ENCODE measurements around the gene OR1B1.
"Not testable (repeated sequence)": the region's sequence is repeated elsewhere in the genome, so short reads cannot be mapped to it uniquely, and the experiment has no call there.

Gene OR1B1

DNA sequence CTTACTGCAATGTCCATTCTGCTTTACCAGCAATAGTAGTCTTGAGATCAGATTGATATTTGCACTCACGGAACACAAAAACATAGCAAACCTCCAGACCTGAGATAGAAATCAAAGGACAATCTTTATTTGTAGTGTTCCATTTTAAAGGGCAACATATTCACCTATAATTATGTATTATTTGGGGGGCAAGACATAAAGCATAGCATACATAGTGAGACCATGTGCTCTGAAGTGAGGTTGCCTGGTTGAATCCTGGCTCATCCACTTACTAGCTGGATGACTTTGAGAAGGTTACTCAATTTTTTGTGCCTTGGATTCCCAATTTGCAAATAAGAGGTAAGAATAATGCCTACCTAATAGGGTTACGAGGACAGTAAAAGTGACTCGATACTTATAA lies at the start of gene OR1B1:
Gene OR1B1, minus strand, starts transcription at position 101 of the 400 bp plus-strand sequence.
- DNase-seq (no peak), ATAC-seq (no peak)

DNA sequence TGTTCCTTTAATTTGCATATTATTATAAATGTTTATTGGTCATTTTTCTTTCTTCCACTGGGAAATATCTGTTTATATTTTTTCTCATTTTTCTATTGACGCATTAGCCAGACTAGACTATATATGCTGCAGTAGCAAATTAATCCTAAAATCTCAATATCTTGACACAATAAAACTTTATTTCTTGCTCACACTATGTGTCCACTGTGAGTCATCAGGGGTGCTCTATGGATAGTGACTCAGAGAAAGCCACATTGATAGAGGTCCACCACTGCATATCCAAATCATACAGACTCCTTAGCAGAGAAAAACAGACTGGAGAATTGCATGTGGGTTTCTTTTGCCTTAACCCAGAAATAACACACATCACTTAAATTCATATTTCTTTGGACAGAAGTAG lies 38.3 kb upstream of the OR1B1 start:
- ATAC-seq = no peak

DNA sequence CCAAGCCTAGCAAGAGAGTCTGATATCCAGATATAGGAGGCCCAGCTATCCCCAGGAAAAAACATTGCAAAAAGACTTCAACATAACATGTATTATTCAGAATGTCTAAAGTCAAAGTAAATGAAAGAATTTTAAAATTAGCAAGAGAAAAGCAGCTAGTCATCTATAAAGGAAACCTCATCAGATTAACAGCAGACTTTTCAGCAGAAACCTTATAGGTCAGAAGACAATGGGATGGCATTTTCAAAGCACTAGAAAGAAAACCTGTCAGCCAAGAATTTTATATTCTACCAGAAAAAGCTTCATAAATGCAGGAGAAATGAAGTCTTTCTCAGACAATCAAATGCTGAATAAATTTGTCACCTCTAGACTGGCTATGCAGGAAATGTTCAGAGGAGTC lies 27.4 kb upstream of the OR1B1 start:
- ATAC-seq = no peak
- no peak for DNase-seq

More for the DNA sequence above, 38.3 kb upstream of the OR1B1 start:
- no peak for DNase-seq

DNA sequence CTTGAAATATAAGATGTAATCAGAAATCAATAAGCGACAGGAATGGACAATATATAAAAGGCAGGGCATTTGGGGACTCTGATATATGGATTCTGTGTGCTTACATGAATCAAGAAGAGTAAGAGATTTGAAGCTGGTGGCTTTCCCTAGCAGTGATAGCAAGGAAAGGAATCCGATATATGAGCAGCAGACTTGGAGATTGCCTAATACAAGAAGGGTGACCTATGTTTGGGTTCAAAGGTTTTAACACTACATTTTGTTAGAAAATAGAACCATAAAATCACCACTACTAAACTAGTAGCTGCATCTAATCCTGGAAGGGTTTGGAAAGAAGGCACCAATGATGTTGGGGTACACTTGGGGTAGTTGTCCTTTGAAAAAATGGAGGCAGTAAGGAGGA lies 15.1 kb upstream of the OR1B1 start:
- DNase-seq (no peak), ATAC-seq (no peak)

DNA sequence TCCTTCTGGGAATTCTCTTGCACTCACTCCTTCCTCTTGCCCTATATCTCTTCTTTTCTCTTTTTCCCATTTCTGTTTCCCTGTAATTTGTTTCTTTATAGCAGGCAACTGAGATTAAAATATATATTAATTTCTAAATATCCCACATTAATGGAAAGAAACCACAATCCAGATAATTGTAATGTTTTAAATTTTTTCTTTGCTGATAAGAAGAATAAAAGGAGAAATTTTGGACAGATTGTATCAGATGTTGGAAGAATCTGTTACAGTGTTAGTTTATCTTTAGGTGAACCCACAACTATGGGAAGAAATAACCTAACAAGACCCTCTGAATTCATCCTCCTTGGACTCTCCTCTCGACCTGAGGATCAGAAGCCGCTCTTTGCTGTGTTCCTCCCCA lies 4.0 kb upstream of the OR1B1 start, which contains the start of gene OR1L1:
Gene OR1L1, plus strand, starts transcription at position 301 of the 400 bp plus-strand sequence. Its CDS starts 0 bp downstream, at position 301.
- DNase-seq (no peak), ATAC-seq (no peak)

DNA sequence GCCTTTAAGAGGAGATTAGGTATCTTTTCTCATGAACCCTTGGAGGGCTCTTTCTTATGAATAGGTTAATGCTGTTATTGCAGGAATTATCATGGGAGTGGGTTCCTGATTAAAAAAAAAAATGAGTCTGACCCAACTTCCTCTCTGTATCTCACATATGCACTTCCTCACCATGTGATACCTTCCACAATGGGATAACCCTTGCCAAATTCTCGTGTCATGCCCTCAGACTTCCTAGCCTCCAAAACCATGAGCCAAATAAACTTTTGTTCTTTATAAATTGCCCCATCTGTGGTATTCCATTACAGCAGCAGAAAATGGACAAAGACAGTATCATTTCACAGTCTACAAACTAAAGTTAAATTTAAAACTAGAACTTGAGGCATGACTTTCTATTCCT lies 1.0 kb downstream of the OR1B1 start:
- ATAC-seq (no peak), DNase-seq (no peak)

DNA sequence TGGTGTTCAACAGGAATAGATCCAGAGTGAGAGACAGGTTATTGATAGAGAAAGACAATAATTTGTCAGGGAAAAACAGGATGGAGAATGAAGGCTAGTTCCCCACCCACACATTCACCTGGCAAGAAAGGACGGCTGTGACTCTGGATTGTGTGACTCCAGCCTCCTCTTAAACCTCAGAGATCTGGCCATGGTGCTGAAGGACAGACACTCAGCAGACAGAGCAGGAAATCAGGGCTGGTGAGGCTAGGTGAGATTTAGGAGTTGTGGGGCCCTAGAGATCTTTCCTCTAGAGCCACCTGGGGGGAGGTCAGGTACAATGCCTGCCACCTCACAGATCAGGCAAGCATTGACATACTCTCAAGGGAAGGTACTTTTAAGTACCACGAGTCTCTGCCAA lies 15.2 kb downstream of the OR1B1 start:
- ATAC-seq (no peak), DNase-seq (peak; percentile 5)

DNA sequence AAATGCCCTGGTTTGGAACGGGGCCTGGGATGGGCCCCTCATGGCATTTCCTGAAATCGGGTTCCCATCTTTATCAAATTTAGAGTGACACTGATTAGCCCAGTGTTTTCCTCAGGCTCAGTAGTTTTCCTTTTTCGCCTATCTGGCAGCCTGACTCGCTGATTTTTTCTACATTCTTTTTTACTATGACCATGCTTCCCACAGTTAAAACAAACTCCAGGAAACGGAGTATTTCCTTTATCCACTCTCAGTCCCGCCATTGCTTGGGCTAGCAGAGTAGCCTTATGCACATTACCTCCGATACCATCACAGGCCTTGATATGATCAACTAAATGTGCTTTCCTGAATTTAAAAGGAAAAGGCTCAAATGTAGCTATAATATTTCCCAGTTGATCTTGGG lies 37.4 kb downstream of the OR1B1 start:
- ATAC-seq (no peak), DNase-seq (no peak)

DNA sequence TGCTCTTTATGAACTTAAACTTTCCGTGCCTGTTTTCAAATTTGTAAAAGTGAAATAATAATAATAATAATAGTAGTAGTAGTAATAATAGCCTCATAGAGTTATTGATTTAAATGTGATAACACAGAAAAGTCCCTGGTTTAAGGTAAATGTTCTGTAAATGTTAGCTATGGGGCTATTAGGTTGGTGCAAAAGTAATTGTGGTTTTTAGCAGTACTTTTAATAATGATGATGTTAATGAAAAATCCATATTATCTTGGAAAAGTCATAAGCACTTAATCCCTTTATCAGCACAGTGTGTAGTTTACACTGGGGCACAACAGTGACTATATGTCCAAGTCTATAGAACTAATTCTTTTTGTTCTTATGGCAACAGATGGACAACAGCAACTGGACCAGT lies 43.1 kb downstream of the OR1B1 start, which contains the start of gene OR1Q1:
Gene OR1Q1, plus strand, starts transcription at position 377 of the 400 bp plus-strand sequence. Its CDS starts 0 bp downstream, at position 377.
- ATAC-seq (no peak), DNase-seq (no peak)

DNA sequence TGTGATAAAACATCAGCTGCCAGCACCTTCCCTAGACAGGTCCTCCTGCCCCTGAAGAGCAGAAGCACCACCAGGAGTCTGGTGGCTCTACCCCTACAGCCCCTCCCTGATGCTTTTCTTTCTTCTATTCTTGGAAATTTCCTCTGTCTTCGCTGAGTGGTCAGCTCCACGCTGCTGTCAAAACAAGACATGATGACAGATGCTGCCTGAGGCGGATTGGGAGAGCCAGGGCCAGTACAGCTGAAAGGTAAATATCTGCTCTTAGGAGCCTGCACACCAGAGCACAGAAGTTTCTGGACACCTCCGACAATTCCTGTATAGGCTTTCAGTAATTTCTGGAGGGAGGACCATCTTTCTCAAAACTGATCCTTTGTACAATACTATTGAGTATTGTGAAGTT lies 47.6 kb downstream of the OR1B1 start:
- ATAC-seq = no peak

DNA sequence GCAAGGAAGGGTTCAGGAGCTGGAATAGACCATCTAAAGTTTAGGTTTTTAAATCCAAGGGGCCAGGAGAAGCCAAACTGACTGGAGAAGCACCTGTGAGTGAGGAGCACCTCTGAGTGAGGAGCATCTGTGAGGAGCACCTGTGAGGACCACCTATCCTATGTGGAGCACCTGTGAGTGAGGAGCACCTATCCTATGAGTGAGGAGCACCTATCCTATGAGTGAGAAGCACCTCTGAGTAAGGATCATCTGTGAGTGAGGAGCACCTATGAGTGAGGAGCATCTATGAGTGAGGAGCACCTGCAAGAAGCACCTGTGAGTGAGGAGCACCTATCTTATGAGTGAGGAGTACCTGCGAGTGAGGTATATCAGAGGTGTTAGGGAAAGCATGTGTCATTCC lies 50.8 kb downstream of the OR1B1 start:
- no peak for DNase-seq
- no peak for ATAC-seq

More for the DNA sequence above, 47.6 kb downstream of the OR1B1 start:
- no peak for DNase-seq

DNA sequence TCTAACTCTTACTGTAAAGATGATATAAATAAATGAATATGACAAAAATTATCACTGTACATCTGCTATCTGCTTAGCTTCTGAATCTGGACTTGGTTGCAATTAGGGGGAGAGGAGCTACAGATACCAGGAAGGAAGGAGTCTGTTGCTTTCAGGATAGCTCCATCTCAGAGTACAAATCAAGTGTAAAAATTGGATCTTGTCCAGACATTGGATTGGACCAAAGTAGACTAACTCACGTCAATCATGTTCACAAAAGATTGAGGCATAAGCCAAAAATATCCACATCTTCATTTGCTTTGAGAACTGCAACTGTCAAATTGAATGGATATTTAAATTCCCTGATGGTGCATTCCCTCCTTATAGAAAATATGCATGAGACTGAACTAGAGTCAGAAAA lies 51.7 kb downstream of the OR1B1 start:
- ATAC-seq (no peak), DNase-seq (no peak)

DNA sequence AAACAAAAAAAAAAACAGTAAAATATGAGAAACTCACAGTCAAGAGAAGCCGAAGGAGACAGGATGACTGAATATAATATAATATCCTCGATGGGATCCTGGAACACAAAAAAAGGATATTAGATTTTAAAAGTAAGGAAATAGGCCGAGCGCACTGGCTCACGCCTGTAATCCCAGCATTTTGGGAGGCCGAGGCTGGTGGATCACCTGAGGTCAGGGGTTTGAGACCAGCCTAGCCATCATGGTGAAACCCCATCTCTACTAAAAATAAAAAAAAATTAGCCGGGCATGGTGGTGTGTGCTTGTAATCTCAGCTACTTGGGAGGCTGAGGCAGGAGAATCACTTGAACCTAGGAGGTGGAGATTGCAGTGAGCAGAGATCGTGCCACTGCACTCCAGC lies 74.1 kb downstream of the OR1B1 start, which contains the start of gene OR1L8:
Gene OR1L8, minus strand, starts transcription at position 101 of the 400 bp plus-strand sequence. CDS start 14,907 bp downstream, outside the sequence.
- DNase-seq, ATAC-seq: not testable (repeated sequence)

DNA sequence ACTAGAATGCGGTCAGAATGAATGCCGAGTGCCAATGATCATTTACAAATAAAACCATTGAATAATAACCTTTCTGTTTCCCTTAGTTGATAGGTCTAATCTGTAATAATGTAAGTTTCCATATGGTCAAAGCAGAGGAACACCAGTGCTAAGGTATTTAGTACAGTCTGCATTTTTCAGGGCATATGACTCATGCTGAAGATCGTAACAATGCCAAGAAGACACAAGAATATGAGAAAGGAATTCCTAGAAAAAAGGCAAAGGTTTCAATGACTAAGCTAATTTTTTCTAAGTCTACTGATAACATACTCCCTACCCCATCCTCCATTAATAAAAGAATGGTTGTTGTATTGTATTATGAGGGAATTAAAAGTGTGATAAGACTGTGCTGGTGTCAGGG lies 77.1 kb downstream of the OR1B1 start:
- DNase-seq (no peak), ATAC-seq (no peak)

DNA sequence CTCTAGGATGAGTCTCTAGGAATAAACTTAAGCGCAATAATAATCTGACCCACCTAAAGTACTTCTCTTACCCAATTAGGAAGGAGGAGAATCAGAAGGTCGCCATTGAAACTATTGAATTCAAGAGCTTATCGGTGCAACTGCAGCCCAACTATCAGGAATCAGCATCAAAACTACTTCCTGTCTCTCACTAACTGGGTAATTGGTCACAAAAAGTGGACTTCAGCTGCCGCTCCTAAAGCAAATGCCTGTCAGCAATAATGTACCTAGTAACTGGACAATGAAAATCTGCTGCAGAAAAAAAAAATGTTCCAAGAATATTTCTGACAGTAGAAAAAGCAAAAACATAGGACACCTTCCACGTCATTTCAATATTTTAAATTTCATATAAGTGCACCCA lies 77.6 kb downstream of the OR1B1 start:
- ATAC-seq (no peak), DNase-seq (no peak)
